ENCODE results near the gene KIAA1328. TPM values are rescaled to one million over a fixed set of nuclear protein-coding genes. Genes with fewer than 3 reads are reported as not detected.

The KIAA1328 gene
- total RNA-seq, 1 donor, result 6.0 TPM

DNA sequence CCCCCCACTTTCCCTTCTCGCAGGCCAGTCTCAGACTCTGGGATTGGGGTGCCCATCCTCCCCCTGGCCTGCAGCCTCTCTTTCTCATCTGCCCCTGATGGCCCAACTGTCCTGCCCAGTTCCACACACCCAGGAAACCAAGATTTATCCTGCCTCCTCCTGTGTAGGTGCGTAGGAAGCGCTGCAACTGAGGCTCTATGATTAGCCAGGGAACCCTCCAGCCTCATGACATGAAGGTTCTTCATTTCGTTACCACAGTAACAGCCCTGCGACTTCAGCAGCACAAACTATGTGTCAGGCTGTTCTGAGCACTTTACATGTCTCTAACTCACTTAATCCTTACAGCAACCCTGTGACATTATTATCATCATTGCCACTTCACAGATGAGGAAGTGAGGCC, 430.8 kb downstream of the KIAA1328 start:
- TF ChIP-seq, protein P1, sequence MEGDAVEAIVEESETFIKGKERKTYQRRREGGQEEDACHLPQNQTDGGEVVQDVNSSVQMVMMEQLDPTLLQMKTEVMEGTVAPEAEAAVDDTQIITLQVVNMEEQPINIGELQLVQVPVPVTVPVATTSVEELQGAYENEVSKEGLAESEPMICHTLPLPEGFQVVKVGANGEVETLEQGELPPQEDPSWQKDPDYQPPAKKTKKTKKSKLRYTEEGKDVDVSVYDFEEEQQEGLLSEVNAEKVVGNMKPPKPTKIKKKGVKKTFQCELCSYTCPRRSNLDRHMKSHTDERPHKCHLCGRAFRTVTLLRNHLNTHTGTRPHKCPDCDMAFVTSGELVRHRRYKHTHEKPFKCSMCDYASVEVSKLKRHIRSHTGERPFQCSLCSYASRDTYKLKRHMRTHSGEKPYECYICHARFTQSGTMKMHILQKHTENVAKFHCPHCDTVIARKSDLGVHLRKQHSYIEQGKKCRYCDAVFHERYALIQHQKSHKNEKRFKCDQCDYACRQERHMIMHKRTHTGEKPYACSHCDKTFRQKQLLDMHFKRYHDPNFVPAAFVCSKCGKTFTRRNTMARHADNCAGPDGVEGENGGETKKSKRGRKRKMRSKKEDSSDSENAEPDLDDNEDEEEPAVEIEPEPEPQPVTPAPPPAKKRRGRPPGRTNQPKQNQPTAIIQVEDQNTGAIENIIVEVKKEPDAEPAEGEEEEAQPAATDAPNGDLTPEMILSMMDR (IDR thresholded peaks at IDR 0.05; ENCODE audit: insufficient read depth, low read depth, low read length), result no peak
- H3K4me3 ChIP-seq (ENCODE audit: low read depth, low read length), result no peak overlapping the region
- no peak for DNase-seq (ENCODE audit: low read depth)

DNA sequence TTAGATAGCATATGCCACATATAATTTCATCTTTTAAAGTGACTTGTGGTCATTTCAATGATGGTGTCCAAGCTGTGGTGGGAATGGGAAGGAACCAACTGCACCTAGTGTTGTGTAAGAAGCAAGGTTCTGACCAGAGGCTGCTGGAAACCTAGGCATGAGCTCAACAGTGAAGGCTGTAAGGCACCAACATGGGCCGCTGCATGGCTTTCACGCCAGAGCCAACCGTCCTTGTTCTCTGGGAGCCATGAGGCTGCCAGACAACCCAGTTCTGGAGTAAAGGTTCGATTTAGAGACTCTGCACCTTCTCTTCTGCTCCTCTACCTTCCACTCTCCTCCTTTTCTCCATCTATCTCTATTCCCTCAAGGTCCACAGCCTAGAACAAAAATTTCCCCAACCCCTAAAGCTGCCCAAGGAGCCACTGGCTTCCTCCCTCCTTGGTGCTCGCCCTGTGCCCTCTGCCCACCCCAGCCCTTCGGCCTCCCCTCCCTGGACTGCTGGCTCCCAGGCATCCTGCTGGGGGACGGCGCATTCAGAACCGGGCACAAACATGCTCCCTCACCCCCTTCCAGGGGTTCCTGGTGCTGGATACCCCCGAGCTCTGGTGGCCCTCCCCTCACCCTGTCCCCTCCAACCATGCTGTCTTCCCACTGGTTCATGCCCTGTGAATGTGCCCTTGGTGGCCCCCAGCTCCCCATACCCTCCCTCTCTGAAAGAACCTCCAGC, 431.6 kb downstream of the KIAA1328 start:
- no peak for DNase-seq (ENCODE audit: low read depth)
- H3K4me3 ChIP-seq (ENCODE audit: low read depth, low read length), result no peak overlapping the region
- TF ChIP-seq, protein P1 (IDR thresholded peaks at IDR 0.05; ENCODE audit: insufficient read depth, low read depth, low read length), result no peak

DNA sequence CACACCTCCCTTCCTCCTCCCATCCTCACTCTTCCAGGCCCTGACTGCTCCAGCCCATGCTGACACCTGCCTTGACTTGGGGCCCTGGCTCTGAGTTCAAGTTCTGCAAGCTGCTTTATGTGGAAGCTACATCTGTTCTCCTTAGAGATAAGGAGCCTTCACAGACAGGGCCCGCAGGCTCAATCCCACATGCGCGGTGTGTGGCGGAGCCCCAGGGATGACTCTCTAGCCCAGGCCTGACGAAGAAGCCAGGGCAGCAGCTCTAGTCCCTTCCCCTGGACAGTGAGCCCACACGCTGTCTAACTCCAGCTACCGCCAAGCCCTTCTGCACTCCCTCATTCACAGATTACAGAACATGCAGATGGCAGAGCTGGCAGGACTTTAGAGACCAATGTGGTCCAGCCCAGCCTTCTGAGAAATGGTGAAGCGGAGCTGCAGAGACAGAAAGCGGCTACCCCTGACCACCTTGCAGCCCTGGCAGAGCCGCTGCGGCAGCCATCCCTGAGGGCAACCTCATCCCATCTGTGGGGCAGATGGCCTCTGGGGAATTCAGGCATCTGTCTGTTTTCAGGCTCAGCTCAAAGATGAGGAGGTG, 432.4 kb downstream of the KIAA1328 start:
- no peak overlapping the region for H3K4me3 ChIP-seq (ENCODE audit: low read depth, low read length)
- DNase-seq (ENCODE audit: low read depth), result no peak
- TF ChIP-seq, protein P1 (IDR thresholded peaks at IDR 0.05; ENCODE audit: insufficient read depth, low read depth, low read length), result no peak

DNA sequence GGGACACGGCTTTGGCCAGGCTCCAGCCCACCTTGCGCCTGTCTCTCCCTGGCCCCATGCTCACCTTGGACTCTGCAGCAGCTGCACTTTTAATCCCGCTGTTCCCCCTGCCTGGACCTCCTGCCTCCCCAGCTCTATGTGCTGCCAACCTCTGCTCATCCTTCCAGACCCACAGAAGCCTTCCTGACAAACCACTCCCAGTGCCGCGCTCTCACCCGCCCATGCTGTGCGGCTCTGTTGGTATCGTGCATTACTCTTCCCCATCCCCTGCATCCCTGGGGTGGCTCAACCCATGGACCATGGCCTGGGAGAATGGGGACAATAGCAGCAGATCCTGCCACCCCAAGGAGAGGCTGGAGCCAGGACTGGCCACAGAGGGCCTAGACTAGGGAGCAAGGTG, 433.1 kb downstream of the KIAA1328 start:
- H3K4me3 ChIP-seq (ENCODE audit: low read depth, low read length), result no peak overlapping the region
- DNase-seq (ENCODE audit: low read depth), result no peak
- TF ChIP-seq, protein P1 (IDR thresholded peaks at IDR 0.05; ENCODE audit: insufficient read depth, low read depth, low read length), result no peak

DNA sequence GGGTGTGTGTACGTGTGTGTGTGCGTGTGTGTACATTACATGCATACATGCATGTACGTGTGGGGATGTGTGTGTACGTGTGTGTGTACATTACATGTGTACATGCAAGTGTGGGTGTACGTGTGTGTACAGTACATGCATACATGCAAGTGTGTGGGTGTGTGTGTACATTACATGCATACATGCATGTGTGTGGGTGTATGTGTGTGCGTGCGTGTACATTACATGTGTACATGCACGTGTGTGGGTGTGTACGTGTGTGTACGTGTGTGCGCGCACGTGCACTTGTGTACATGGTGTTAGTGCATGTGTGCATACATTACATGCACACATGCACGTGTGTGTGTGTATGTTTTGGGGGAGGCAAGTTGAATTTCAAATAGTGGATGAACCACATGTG, 436.0 kb downstream of the KIAA1328 start:
- DNase-seq (ENCODE audit: low read depth), result no peak
- no peak overlapping the region for H3K4me3 ChIP-seq (ENCODE audit: low read depth, low read length)
- TF ChIP-seq, protein P1 (IDR thresholded peaks at IDR 0.05; ENCODE audit: insufficient read depth, low read depth, low read length), result no peak

DNA sequence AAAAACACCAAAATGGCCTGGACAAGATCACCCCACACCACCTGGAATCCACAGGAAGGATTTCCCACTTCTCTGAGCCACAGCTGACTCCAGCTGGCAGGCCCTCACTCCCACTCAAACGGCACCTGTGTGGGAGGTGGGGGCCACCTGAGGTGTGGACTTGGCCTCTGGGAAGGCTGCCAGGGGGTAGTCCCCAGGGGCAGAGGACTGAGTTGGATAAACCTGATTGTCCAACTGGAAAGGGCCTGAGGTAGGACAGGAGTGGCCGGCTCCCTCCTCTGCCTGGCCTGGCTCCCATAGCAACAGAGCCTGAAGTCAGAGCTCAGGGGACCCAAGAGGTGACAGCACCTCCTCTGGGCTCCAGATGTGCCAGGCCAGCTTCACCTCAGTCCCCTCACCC, 436.5 kb downstream of the KIAA1328 start:
- TF ChIP-seq, protein P1 (IDR thresholded peaks at IDR 0.05; ENCODE audit: insufficient read depth, low read depth, low read length), result no peak
- no peak overlapping the region for H3K4me3 ChIP-seq (ENCODE audit: low read depth, low read length)
- DNase-seq (ENCODE audit: low read depth), result no peak
